ENCODE measurements around the gene TNIP2.

DNA sequence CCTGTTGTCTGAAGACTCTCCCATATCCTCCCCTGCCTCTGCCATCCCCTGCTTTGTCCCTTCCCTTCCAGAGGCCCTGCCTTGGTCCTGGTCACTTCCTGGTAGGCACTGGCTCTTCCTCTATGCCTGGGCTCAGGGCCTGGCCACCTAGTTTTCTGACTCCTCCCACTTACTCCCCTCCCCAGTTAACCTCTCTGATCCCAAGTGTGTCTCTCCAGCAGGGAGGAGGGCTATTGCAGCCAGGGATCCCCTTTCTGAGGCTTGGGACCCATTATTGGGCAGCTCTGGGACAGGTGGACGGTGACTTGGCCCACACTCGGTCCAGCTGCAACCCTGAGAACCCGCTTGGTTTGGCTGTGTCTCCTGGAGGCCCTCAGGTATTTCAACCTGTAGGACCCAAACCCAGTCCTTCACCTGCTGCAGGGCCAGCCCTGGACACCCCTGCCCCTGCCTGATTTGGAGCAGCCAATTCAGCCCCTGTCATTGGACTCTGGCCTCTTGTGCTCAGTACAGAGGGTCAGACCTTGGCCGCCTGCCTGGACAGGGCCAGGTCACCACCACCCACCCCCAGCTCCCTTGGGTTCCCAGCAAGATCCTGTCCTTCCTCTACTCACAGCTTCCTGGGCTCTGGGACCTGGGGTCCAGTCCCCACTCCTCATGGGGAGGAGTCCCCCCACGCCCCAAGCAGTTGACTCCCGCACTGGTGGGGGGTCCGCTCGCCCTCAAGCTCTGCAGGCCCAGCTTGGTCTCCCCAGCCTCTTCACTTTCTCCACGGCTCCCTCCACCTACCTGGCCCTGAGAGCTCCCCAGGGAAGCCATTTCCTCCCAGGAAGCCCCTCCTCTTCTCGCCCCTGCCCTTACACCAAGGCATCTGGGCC lies 35.6 kb upstream of the TNIP2 start:
- no peak for TF ChIP-seq EP300 (IDR thresholded peaks at IDR 0.05)
- TF ChIP-seq, protein P1, sequence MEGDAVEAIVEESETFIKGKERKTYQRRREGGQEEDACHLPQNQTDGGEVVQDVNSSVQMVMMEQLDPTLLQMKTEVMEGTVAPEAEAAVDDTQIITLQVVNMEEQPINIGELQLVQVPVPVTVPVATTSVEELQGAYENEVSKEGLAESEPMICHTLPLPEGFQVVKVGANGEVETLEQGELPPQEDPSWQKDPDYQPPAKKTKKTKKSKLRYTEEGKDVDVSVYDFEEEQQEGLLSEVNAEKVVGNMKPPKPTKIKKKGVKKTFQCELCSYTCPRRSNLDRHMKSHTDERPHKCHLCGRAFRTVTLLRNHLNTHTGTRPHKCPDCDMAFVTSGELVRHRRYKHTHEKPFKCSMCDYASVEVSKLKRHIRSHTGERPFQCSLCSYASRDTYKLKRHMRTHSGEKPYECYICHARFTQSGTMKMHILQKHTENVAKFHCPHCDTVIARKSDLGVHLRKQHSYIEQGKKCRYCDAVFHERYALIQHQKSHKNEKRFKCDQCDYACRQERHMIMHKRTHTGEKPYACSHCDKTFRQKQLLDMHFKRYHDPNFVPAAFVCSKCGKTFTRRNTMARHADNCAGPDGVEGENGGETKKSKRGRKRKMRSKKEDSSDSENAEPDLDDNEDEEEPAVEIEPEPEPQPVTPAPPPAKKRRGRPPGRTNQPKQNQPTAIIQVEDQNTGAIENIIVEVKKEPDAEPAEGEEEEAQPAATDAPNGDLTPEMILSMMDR (IDR thresholded peaks at IDR 0.05) = no peak

All from esophagus muscularis mucosa (tissue), 3 donors.